ENCODE results near the gene SH3PXD2A. TPM values are rescaled to one million over a fixed set of nuclear protein-coding genes. Genes with fewer than 3 reads are reported as not detected.

The SH3PXD2A gene
- total RNA-seq, 1 experiment from 2014 or later, result 54.9 TPM

DNA sequence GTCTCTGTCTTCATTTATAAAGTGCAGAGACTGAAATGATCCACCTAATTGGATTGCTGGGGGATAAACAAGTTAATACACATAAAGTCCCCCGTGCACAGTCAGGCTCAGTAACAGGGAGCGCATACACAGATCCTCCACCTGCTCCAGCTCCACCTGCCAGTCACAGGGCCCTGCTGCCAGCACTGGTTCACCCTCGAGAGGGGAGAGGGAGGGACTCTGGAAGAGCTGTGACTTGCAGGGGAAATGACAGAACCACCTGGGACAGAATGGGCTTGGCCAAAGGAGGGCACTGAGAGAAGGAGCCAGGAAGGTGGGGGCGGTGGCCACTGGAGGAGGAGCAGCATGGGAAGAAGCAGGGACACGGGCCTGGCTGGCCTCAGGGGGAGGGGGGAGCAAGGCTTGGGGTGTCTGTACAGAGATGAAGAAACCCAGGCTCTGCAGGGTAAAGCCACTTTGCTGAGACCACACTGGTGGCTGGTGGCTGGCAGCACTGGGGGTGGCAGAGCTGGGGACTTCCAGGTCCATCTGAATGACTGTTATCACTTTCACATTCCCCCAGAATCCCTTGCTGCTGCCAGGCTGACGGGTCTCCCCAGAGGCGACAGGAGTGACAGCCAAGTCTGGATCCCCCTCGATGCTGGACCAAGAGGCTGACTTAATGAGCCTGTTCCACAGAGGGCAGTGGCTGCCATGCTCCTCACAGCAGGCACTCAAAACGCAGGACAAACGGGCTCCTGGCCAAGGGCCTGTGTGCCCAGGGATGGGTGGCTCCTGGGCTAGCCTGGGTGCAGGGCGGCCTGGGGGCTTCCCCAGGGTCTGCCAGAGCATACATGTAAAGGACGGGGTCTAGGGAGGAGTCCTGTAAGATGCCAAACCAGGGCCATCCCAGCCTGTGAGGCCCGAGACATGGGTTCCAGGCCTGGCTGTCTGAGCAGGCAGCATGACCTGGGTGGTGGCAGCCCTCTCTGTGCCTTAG, 151.1 kb downstream of the SH3PXD2A start:
- Histone ChIP-seq H3K27ac (ENCODE audit: low read depth, low read length, poor library complexity, severe bottlenecking) (no peak overlapping the region), H3K4me3 (ENCODE audit: low read depth, low read length, poor library complexity, severe bottlenecking) (no peak overlapping the region), H3K36me3 (ENCODE audit: insufficient read depth, low read length, poor library complexity, severe bottlenecking) (no peaks in the 10 kb centered on the region), H3K27me3 (replicated peaks; ENCODE audit: insufficient read depth, low read depth, low read length, poor library complexity) (no peaks in the 10 kb centered on the region), H3K4me1 (ENCODE audit: insufficient read depth, low read length, poor library complexity, severe bottlenecking) (no peaks in the 10 kb centered on the region), H3K9me3 (ENCODE audit: low read depth, low read length, poor library complexity, severe bottlenecking) (no peaks in the 10 kb centered on the region)
- ChIA-PET CTCF (no interaction called here), POLR2A (ENCODE audit: low non-redundant PET) (no interaction called here)
- no TSS peak for BruUV-seq (replicated peaks)
- TF ChIP-seq, protein P1, sequence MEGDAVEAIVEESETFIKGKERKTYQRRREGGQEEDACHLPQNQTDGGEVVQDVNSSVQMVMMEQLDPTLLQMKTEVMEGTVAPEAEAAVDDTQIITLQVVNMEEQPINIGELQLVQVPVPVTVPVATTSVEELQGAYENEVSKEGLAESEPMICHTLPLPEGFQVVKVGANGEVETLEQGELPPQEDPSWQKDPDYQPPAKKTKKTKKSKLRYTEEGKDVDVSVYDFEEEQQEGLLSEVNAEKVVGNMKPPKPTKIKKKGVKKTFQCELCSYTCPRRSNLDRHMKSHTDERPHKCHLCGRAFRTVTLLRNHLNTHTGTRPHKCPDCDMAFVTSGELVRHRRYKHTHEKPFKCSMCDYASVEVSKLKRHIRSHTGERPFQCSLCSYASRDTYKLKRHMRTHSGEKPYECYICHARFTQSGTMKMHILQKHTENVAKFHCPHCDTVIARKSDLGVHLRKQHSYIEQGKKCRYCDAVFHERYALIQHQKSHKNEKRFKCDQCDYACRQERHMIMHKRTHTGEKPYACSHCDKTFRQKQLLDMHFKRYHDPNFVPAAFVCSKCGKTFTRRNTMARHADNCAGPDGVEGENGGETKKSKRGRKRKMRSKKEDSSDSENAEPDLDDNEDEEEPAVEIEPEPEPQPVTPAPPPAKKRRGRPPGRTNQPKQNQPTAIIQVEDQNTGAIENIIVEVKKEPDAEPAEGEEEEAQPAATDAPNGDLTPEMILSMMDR (conservative IDR thresholded peaks at IDR 0.05; ENCODE audit: low read depth, low read length), result no peak
- no peak for TF ChIP-seq EZH2 (IDR thresholded peaks at IDR 0.05; ENCODE audit: borderline replicate concordance, low read depth, low read length, poor library complexity, severe bottlenecking)
- intact Hi-C loops (cut with micrococcal nuclease; ENCODE audit: unreplicated experiment), result no loop called here
- no peak for DNase-seq (ENCODE audit: low spot score)

DNA sequence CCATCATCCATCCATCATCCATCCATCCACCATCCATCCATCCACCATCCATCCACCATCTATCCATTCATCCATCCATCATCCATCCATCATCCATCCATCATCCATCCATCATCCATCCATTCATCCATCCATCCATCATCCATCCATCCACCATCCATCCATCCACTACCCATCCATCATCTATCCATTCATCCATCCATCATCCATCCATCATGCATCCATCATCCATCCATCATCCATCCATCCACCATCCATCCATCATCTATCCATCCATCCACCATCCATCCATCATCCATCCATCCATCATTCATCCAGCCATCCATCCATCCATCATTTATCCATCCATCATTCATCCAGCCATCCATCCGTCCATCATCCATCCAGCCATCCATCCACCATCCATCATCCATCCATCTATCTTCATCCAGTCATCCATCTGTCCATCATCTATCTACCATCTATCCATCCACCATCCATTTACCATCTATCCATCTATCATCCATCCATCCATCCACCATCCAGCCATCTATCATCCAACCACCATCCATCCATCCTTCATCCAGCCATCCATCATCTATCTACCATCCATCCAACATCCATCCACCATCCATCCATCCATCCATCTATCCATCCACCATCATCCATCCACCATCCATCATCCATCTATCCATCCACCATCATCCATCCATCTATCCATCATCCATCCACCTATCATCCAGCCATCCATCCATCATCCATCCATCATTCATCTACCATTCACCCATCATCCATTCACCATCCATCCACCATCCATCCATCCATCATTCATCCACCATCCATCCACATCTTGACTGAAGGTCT, 153.8 kb downstream of the SH3PXD2A start:
- no peaks in the 10 kb centered on the region for H3K27me3 ChIP-seq (replicated peaks; ENCODE audit: insufficient read depth, low read depth, low read length, poor library complexity)
- ChIA-PET POLR2A (ENCODE audit: low non-redundant PET) (interaction anchor here (0.5 kb wide), 1 partner anchor 53 kb away, joined by 3 read pairs; no protein-coding TSS in a partner anchor), CTCF (no interaction called here)
- TF ChIP-seq, protein P1 (conservative IDR thresholded peaks at IDR 0.05; ENCODE audit: low read depth, low read length), result no peak
- no peak for TF ChIP-seq EZH2 (IDR thresholded peaks at IDR 0.05; ENCODE audit: borderline replicate concordance, low read depth, low read length, poor library complexity, severe bottlenecking)
- no peak overlapping the region for H3K27ac ChIP-seq (ENCODE audit: low read depth, low read length, poor library complexity, severe bottlenecking)
- no peaks in the 10 kb centered on the region for H3K9me3 ChIP-seq (ENCODE audit: low read depth, low read length, poor library complexity, severe bottlenecking)
- H3K4me1 ChIP-seq (ENCODE audit: insufficient read depth, low read length, poor library complexity, severe bottlenecking), result peaks cover 8% of the 10 kb centered on the region
- DNase-seq (ENCODE audit: low spot score), result no peak
- BruUV-seq (replicated peaks), result no TSS peak
- no peaks in the 10 kb centered on the region for H3K36me3 ChIP-seq (ENCODE audit: insufficient read depth, low read length, poor library complexity, severe bottlenecking)
- no peak overlapping the region for H3K4me3 ChIP-seq (ENCODE audit: low read depth, low read length, poor library complexity, severe bottlenecking)
- intact Hi-C loops (cut with micrococcal nuclease; ENCODE audit: unreplicated experiment), result no loop called here

- POLR2A ChIA-PET (ENCODE audit: low non-redundant PET), result no interaction called here
- BruUV-seq (replicated peaks), result no TSS peak
Observed at GRCh38 chr10:103700436-103700715, 155.0 kb downstream of the SH3PXD2A start.

More at GRCh38 chr10:103700436-103700715, 155.0 kb downstream of the SH3PXD2A start:
- CTCF ChIA-PET, result interaction anchor here (0.9 kb wide), 1 partner anchor 14 kb away, joined by 3 read pairs; no protein-coding TSS in a partner anchor
- Histone ChIP-seq H3K27me3 (replicated peaks; ENCODE audit: insufficient read depth, low read depth, low read length, poor library complexity) (no peaks in the 10 kb centered on the region), H3K4me3 (ENCODE audit: low read depth, low read length, poor library complexity, severe bottlenecking) (no peak overlapping the region), H3K27ac (ENCODE audit: low read depth, low read length, poor library complexity, severe bottlenecking) (no peak overlapping the region), H3K36me3 (ENCODE audit: insufficient read depth, low read length, poor library complexity, severe bottlenecking) (no peaks in the 10 kb centered on the region), H3K9me3 (ENCODE audit: low read depth, low read length, poor library complexity, severe bottlenecking) (no peaks in the 10 kb centered on the region), H3K4me1 (ENCODE audit: insufficient read depth, low read length, poor library complexity, severe bottlenecking) (peaks cover 21% of the 10 kb centered on the region)
- intact Hi-C loops (cut with micrococcal nuclease; ENCODE audit: unreplicated experiment), result no loop called here
- no peak for TF ChIP-seq EZH2 (IDR thresholded peaks at IDR 0.05; ENCODE audit: borderline replicate concordance, low read depth, low read length, poor library complexity, severe bottlenecking)
- TF ChIP-seq, protein P1 (conservative IDR thresholded peaks at IDR 0.05; ENCODE audit: low read depth, low read length), result no peak
- no peak for DNase-seq (ENCODE audit: low spot score)
